K562 (cell line): ENCODE measurements around the gene AGAP1. TPM values are rescaled to one million over a fixed set of nuclear protein-coding genes. Genes with fewer than 3 reads are reported as not detected.

Experiments used
- ATAC-seq: fragments of 200-7000 bp; cut with Tn5 transposase; 3 replicates; pipeline ENCODE4 v1.9.1; 2020; ENCODE audit warnings: moderate library complexity
- BruUV-seq: library from RNA; stranded (reverse); fragments of 400-500 nt; replicated peaks from 2 replicates; lab custom pipeline; 2021; lab: Mats Ljungman, UMichigan
- CTCF ChIA-PET: fragments of 300-600 bp; formaldehyde crosslinking; extraction: SDS; loops from one replicate; lab custom pipeline; 2021; ENCODE audit warnings: low intra/inter-chr PET ratio; lab: Yijun Ruan, JAX
- POLR2A ChIA-PET: fragments of 300-600, 350-650 bp; sonication (Branson Sonifier 250); formaldehyde crosslinking; extraction: SDS; loops from one replicate; lab custom pipeline; 2021; ENCODE audit warnings: antibody characterized with exemption, inconsistent platforms; lab: Yijun Ruan, JAX
- DNase-seq, 4 experiments: peaks; one replicate each; pipeline versions ENCODE4 v3.0.0 to v3.0.0-alpha.2; 2011 to 2018; ENCODE audit warnings: low spot score in 3 of 4, mixed read lengths in 3 of 4; ENCODE audit errors: extremely low read depth in 1 of 4
- FAIRE-seq: peaks from 2 replicates; lab custom pipeline; 2011; peaks lifted over from hg19 to GRCh38; lab: Jason Lieb, UNC
- H2AFZ ChIP-seq: 2 replicates; pipeline ENCODE4 v1.6.0; 2011; ENCODE audit warnings: low read depth, low read length, control low read depth, inconsistent platforms
- H3K27ac ChIP-seq: fragments of 200-600 bp; 3 replicates; pipeline ENCODE4 v1.8.0; 2011; ENCODE audit warnings: low read depth, mild to moderate bottlenecking, control low read depth, inconsistent platforms, low read length, moderate library complexity, mixed read lengths; ENCODE audit errors: extremely low read depth
- H3K27me3 ChIP-seq, 2 experiments: fragments of 300-600 bp in 1 of 2; 2 replicates in 1 of 2; 3 replicates in 1 of 2; pipeline versions ENCODE4 v1.6.0 to v1.8.0; 2011; ENCODE audit warnings: inconsistent platforms in 2 of 2, low read length in 2 of 2, mild to moderate bottlenecking in 1 of 2, mixed read lengths in 1 of 2, moderate library complexity in 1 of 2; ENCODE audit not compliant: control insufficient read depth in 2 of 2, insufficient read depth in 2 of 2
- H3K36me3 ChIP-seq: fragments of 300-600 bp; 3 replicates; pipeline ENCODE4 v1.8.0; 2011; ENCODE audit warnings: mild to moderate bottlenecking, low read length, inconsistent platforms; ENCODE audit not compliant: control insufficient read depth, insufficient read depth
- H3K4me1 ChIP-seq, 2 experiments: fragments of 200-600 bp in 1 of 2; replicated peaks in 1 of 2; 2 replicates in 1 of 2; 3 replicates in 1 of 2; pipeline versions ENCODE4 v1.5.1 to v1.8.0; 2011; ENCODE audit warnings: inconsistent platforms in 2 of 2, low read length in 2 of 2, mild to moderate bottlenecking in 1 of 2, mixed read lengths in 1 of 2, moderate library complexity in 1 of 2; ENCODE audit not compliant: control insufficient read depth in 2 of 2, insufficient read depth in 2 of 2
- H3K4me2 ChIP-seq: 2 replicates; pipeline ENCODE4 v1.6.1; 2011; ENCODE audit warnings: low read length, control low read depth, inconsistent platforms, mixed read lengths; ENCODE audit not compliant: insufficient read depth
- H3K4me3 ChIP-seq: fragments of 200-600 bp; sonication (generic), shearing (Covaris generic); 2 replicates; pipeline ENCODE4 v1.5.1; 2016; ENCODE audit warnings: control low read depth, inconsistent platforms
- H3K79me2 ChIP-seq: fragments of 200-600 bp; 3 replicates; pipeline ENCODE4 v1.8.0; 2011; ENCODE audit warnings: low read length, inconsistent platforms; ENCODE audit not compliant: control insufficient read depth, insufficient read depth
- H3K9ac ChIP-seq, 2 experiments: 2 replicates each; pipeline versions ENCODE4 v1.6.0 to v1.6.1; 2011; ENCODE audit warnings: low read depth in 2 of 2, low read length in 2 of 2, control low read depth in 1 of 2, inconsistent platforms in 1 of 2, mild to moderate bottlenecking in 1 of 2, mixed read lengths in 1 of 2; ENCODE audit not compliant: insufficient read depth in 1 of 2
- H3K9me1 ChIP-seq: one replicate; pipeline ENCODE4 v1.6.0; 2011; ENCODE audit warnings: inconsistent platforms, mild to moderate bottlenecking, low read length, moderate library complexity; ENCODE audit not compliant: control insufficient read depth, insufficient read depth
- H3K9me3 ChIP-seq: replicated peaks from 2 replicates; pipeline ENCODE4 v1.5.1; 2011; ENCODE audit warnings: low read depth, low read length, inconsistent platforms; ENCODE audit not compliant: control insufficient read depth, insufficient read depth
- H4K20me1 ChIP-seq: replicated peaks from 2 replicates; pipeline ENCODE4 v1.6.1; 2011; ENCODE audit warnings: low read length, inconsistent platforms, mixed read lengths; ENCODE audit not compliant: control insufficient read depth, insufficient read depth
- FOXK2 ChIP-seq, 2 experiments: fragments of 450-650 bp; IDR thresholded peaks in 1 of 2; conservative IDR thresholded peaks in 1 of 2; 2 replicates each; pipeline ENCODE4 v1.6.1; 2016; ENCODE audit warnings: low read depth in 2 of 2, mild to moderate bottlenecking in 1 of 2
- MEF2A ChIP-seq: IDR thresholded peaks from 2 replicates; pipeline ENCODE4 v1.6.1; 2011; ENCODE audit warnings: low read depth, mild to moderate bottlenecking, low read length, moderate library complexity; ENCODE audit not compliant: control insufficient read depth
- ZNF134 ChIP-seq: fragments of 250-450 bp; sonication (Bioruptor Pico); conservative IDR thresholded peaks from 2 replicates; pipeline ENCODE4 v1.4.0; 2020
- ZNF431 ChIP-seq: sonication (generic); formaldehyde crosslinking; IDR thresholded peaks from 2 replicates; pipeline ENCODE4 v1.8.0; 2022; ENCODE audit warnings: mild to moderate bottlenecking, missing genetic modification reagents
- ZNF668 ChIP-seq: fragments of 250-450 bp; sonication (Bioruptor Pico); IDR thresholded peaks from 2 replicates; pipeline ENCODE4 v1.8.0; 2022; ENCODE audit warnings: mild to moderate bottlenecking, inconsistent platforms
- WGBS: fragments of 100-300 bp; shearing (Covaris generic); methylation state at CpG from one replicate; pipeline ENCODE4 v1.1.6; 2016; ENCODE audit warnings: low coverage, mixed read lengths; ENCODE audit not compliant: insufficient coverage; ENCODE audit errors: missing lambda C conversion rate; 5-methylcytosine and 5-hydroxymethylcytosine counted together
- in situ Hi-C: fragments of 300-500 bp; cut with MboI; formaldehyde crosslinking; loops from 4 replicates; pipeline ENCODE4 v1.15.0; 2018; ENCODE audit warnings: inconsistent platforms, mixed read lengths
- intact Hi-C: fragments of 100-400 bp; cut with micrococcal nuclease; formaldehyde crosslinking; loops from 2 replicates; pipeline ENCODE4 v1.14.2; 2022
- polyA plus RNA-seq, 8 experiments: library from polyadenylated mRNA; depleted of rRNA in 4 of 8; stranded (reverse) in 5 of 8; unstranded in 3 of 8; fragments of >200 nt; fragmentation: Nextera tagmentation in 2 of 8; fragmentation: Illumina TruSeq in 1 of 8; extraction: Ambion mirVana in 2 of 8; extraction: Trizol in 1 of 8; gene quantifications; 2 replicates each; pipeline versions ENCODE4 v1.2.1 to v1.2.3, GENCODE V29; 2011 to 2014; ENCODE audit warnings: inconsistent platforms in 1 of 8, missing spikeins in 1 of 8
- total RNA-seq, 7 experiments: library from RNA; depleted of rRNA in 6 of 7; stranded (reverse); fragments of >200 nt in 6 of 7; fragmentation: Illumina TruSeq in 2 of 7; extraction: Trizol in 2 of 7; gene quantifications; 2 replicates each; pipeline versions ENCODE4 v1.2.1 to v1.2.3, GENCODE V29; 2011 to 2021; ENCODE audit warnings: low replicate concordance in 1 of 7
- TF ChIP-seq, protein P1 (sequence below): conservative IDR thresholded peaks from 2 replicates; pipeline ENCODE4 v1.6.1; 2011; ENCODE audit warnings: low read depth, mild to moderate bottlenecking, low read length; ENCODE audit not compliant: control insufficient read depth

Gene AGAP1
- total and polyA plus RNA-seq, 9 of the 15 experiments (the other 6 are each of a cell fraction or from before 2014, with no cell fraction given) = 1.3 to 24.0 (median 10.6) TPM

DNA sequence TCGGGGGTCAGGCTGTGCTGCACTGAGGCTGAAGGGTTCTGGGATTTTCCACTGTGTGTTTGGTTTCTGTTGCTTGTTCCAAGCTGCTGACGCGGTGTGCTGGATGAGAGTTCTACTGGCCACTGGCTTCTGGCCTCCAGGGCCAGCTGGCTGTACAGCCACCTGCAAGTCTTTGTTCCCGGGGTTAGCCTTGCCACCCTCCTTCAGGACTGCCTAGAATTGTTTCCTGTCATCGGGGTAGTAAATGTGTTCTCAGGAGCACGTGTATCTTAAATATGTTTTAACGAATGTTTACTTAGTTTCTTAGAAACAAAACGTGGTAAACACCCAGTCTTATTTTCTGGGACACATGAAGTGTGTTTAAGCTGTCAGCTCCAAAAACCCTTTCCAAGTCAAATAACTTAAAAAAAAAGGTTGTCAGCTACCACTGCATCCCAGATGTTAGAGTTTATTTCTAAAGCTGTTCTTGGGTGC, 231.2 kb downstream of the AGAP1 start:
- DNase-seq = no peak
- Histone ChIP-seq H3K36me3 (peaks cover 16% of the 10 kb centered on the region; the same call in 1 of the 3 replicates), H4K20me1 (no peaks in the 10 kb centered on the region; the same call in 1 of the 2 replicates), H3K9me1 (no peaks in the 10 kb centered on the region), H3K4me2 (no peak overlapping the region), H3K4me1 (peaks cover 0 to 7% of the 10 kb centered on the region in 2 experiments; a peak in 2 of 5 replicates), H3K27ac (no peak overlapping the region), H3K4me3 (no peak overlapping the region), H3K9ac (peak overlapping the region in 1 of 2 experiments; percentile 26; a peak in 2 of 4 replicates), H3K79me2 (no peaks in the 10 kb centered on the region), H3K27me3 (no peaks in the 10 kb centered on the region), H2AFZ (no peak overlapping the region), H3K9me3 (no peaks in the 10 kb centered on the region)
- CTCF ChIA-PET = no interaction called here
- intact Hi-C loops (no loop called here), in situ Hi-C loops (no loop called here)
- POLR2A ChIA-PET = no interaction called here
- WGBS = 83% methylated on average over 7 of the region's 8 CpGs
- no peak for ATAC-seq
- TF ChIP-seq MEF2A = no peak
- TF ChIP-seq, protein P1, sequence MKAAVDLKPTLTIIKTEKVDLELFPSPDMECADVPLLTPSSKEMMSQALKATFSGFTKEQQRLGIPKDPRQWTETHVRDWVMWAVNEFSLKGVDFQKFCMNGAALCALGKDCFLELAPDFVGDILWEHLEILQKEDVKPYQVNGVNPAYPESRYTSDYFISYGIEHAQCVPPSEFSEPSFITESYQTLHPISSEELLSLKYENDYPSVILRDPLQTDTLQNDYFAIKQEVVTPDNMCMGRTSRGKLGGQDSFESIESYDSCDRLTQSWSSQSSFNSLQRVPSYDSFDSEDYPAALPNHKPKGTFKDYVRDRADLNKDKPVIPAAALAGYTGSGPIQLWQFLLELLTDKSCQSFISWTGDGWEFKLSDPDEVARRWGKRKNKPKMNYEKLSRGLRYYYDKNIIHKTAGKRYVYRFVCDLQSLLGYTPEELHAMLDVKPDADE = no peak
- no peak for TF ChIP-seq ZNF431 (CRISPR knock-in tag)
- no peak for TF ChIP-seq ZNF134 (CRISPR knock-in tag)
- TF ChIP-seq ZNF668 (CRISPR knock-in tag) = no peak
- TF ChIP-seq FOXK2 (conservative IDR thresholded peaks at IDR 0.05 in 1 of 2, IDR thresholded peaks at IDR 0.05 in 1 of 2; ENCODE audit: low read depth in 2 of 2) = no peak
- BruUV-seq = no TSS peak
- no peak for FAIRE-seq
